Keratinocyte (primary cell): Measurements from ENCODE around the gene GALNT2. TPM values are rescaled to one million over a fixed set of nuclear protein-coding genes. Genes with fewer than 3 reads are reported as not detected.

Source experiments
- DNase-seq: peaks from one replicate; pipeline ENCODE4 v3.0.0-alpha.2; 2011; ENCODE audit warnings: low read depth, missing footprints, low spot score
- FAIRE-seq: peaks from 2 replicates; lab custom pipeline; 2011; peaks lifted over from hg19 to GRCh38; lab: Jason Lieb, UNC
- H2AFZ ChIP-seq: 2 replicates; pipeline ENCODE4 v1.6.0; 2012; ENCODE audit warnings: low read length, control low read depth, inconsistent platforms; ENCODE audit not compliant: control insufficient read depth
- H3K27ac ChIP-seq: 2 replicates; pipeline ENCODE4 v1.5.1; 2011; ENCODE audit warnings: low read length; ENCODE audit not compliant: control insufficient read depth, insufficient read depth
- H3K27me3 ChIP-seq: 3 replicates; pipeline ENCODE4 v1.6.0; 2011; ENCODE audit warnings: low read length; ENCODE audit not compliant: control insufficient read depth, insufficient read depth; ENCODE audit errors: extremely low read depth
- H3K36me3 ChIP-seq, 2 experiments: 2 replicates in 1 of 2; 3 replicates in 1 of 2; pipeline ENCODE4 v1.5.1; 2011; ENCODE audit warnings: low read length in 2 of 2, mild to moderate bottlenecking in 1 of 2; ENCODE audit not compliant: control insufficient read depth in 2 of 2, insufficient read depth in 2 of 2; ENCODE audit errors: extremely low read depth in 1 of 2
- H3K4me1 ChIP-seq: 3 replicates; pipeline ENCODE4 v1.5.1; 2011; ENCODE audit warnings: low read length; ENCODE audit not compliant: control insufficient read depth, insufficient read depth; ENCODE audit errors: extremely low read depth
- H3K4me2 ChIP-seq: 3 replicates; pipeline ENCODE4 v1.6.0; 2011; ENCODE audit warnings: low read depth, low read length; ENCODE audit not compliant: control insufficient read depth, insufficient read depth; ENCODE audit errors: extremely low read depth
- H3K4me3 ChIP-seq, 3 experiments: fragments of 200-600 bp in 1 of 3; sonication (generic) in 1 of 3; 2 replicates in 2 of 3; 3 replicates in 1 of 3; pipeline ENCODE4 v1.5.1; 2011 to 2016; ENCODE audit warnings: low read length in 3 of 3, mild to moderate bottlenecking in 3 of 3, control low read depth in 2 of 3, inconsistent platforms in 1 of 3, low read depth in 1 of 3, mixed read lengths in 1 of 3, mixed run types in 1 of 3, moderate library complexity in 1 of 3; ENCODE audit not compliant: control insufficient read depth in 2 of 3, insufficient read depth in 2 of 3; ENCODE audit errors: extremely low read depth in 1 of 3
- H3K79me2 ChIP-seq: 2 replicates; pipeline ENCODE4 v1.6.0; 2012; ENCODE audit warnings: low read length; ENCODE audit not compliant: control insufficient read depth, insufficient read depth
- H3K9ac ChIP-seq: 3 replicates; pipeline ENCODE4 v1.6.0; 2011; ENCODE audit warnings: low read length; ENCODE audit not compliant: control insufficient read depth, insufficient read depth; ENCODE audit errors: extremely low read depth
- H3K9me1 ChIP-seq: 3 replicates; pipeline ENCODE4 v1.6.0; 2011; ENCODE audit warnings: low read length; ENCODE audit not compliant: control insufficient read depth, insufficient read depth; ENCODE audit errors: extremely low read depth
- H3K9me3 ChIP-seq: 2 replicates; pipeline ENCODE4 v1.5.1; 2012; ENCODE audit warnings: low read depth, low read length; ENCODE audit not compliant: control insufficient read depth
- H4K20me1 ChIP-seq: 3 replicates; pipeline ENCODE4 v1.6.0; 2011; ENCODE audit warnings: low read length; ENCODE audit not compliant: control insufficient read depth, insufficient read depth; ENCODE audit errors: extremely low read depth
- CTCF ChIP-seq, 3 experiments: IDR thresholded peaks in 1 of 3; conservative IDR thresholded peaks in 1 of 3; optimal IDR thresholded peaks in 1 of 3; 2 replicates in 2 of 3; 3 replicates in 1 of 3; pipeline versions ENCODE3 to v1.5.1; 2011; ENCODE audit warnings: low read length in 3 of 3, mild to moderate bottlenecking in 3 of 3, moderate library complexity in 2 of 3, control low read depth in 1 of 3, inconsistent platforms in 1 of 3; ENCODE audit not compliant: insufficient read depth in 2 of 3; ENCODE audit errors: extremely low read depth in 1 of 3
- EZH2 ChIP-seq: IDR thresholded peaks from one replicate; pipeline ENCODE4 v1.6.1; 2012; ENCODE audit warnings: inconsistent platforms, mild to moderate bottlenecking, low read length, moderate library complexity
- dilution Hi-C: fragments of 300-500 bp; cut with MboI; formaldehyde crosslinking; loops from one replicate; pipeline ENCODE4 v1.7.0; 2020; ENCODE audit warnings: low sequenced_read_pairs; ENCODE audit not compliant: extremely low pct_ligation_motif_present
- polyA plus RNA-seq, 5 experiments: library from polyadenylated mRNA; depleted of rRNA in 3 of 5; stranded (reverse) in 3 of 5; stranded (forward) in 1 of 5; unstranded in 1 of 5; fragments of >200 nt; gene quantifications; 1 replicate in 1 of 5; 2 replicates in 3 of 5; 3 replicates in 1 of 5; pipeline versions ENCODE4 v1.2.1 to v1.2.3, GENCODE V29; 2011 to 2012; ENCODE audit warnings: missing spikeins in 2 of 5, low read depth in 1 of 5, low replicate concordance in 1 of 5

Gene GALNT2
- polyA plus RNA-seq, 1 donor (not counting 4 experiments of a cell fraction or from before 2014, with no cell fraction given) = 61.7 TPM

- Histone ChIP-seq H3K27ac (no peak overlapping the region), H3K4me1 (no peaks in the 10 kb centered on the region), H3K4me2 (no peak overlapping the region), H3K9me3 (no peaks in the 10 kb centered on the region), H4K20me1 (peaks cover 6% of the 10 kb centered on the region), H3K36me3 (peaks cover 0 to 4% of the 10 kb centered on the region in 2 experiments), H3K9ac (no peak overlapping the region), H3K79me2 (peaks cover 30% of the 10 kb centered on the region), H2AFZ (no peak overlapping the region), H3K27me3 (no peaks in the 10 kb centered on the region), H3K9me1 (peaks cover 2% of the 10 kb centered on the region), H3K4me3 (no peak overlapping the region)
- no peak for DNase-seq
- no peak for FAIRE-seq
- no peak for TF ChIP-seq CTCF (optimal IDR thresholded peaks at IDR 0.05 in 1 of 3, IDR thresholded peaks at IDR 0.05 in 1 of 3, conservative IDR thresholded peaks at IDR 0.05 in 1 of 3; ENCODE audit: extremely low read depth in 1 of 3, insufficient read depth in 2 of 3, low read length in 3 of 3)
- no peak for TF ChIP-seq EZH2
- dilution Hi-C loops = no loop called here
Measured at GRCh38 chr1:230206976-230207375, 139.9 kb downstream of the GALNT2 start.

GRCh38 chr1:230207598-230207997 lies 140.6 kb downstream of the GALNT2 start:
- H3K27me3 ChIP-seq = no peaks in the 10 kb centered on the region
- H3K36me3 ChIP-seq = peaks cover 0 to 4% of the 10 kb centered on the region in 2 experiments
- no peak overlapping the region for H3K4me3 ChIP-seq
- no peak overlapping the region for H2AFZ ChIP-seq
- no peaks in the 10 kb centered on the region for H3K9me3 ChIP-seq
- H3K9ac ChIP-seq = no peak overlapping the region
- DNase-seq = no peak
- no peaks in the 10 kb centered on the region for H3K4me1 ChIP-seq
- H4K20me1 ChIP-seq = peaks cover 6% of the 10 kb centered on the region
- no peak for FAIRE-seq
- H3K79me2 ChIP-seq = peaks cover 33% of the 10 kb centered on the region
- H3K4me2 ChIP-seq = no peak overlapping the region
- dilution Hi-C loops = no loop called here
- no peak overlapping the region for H3K27ac ChIP-seq
- peaks cover 2% of the 10 kb centered on the region for H3K9me1 ChIP-seq
- TF ChIP-seq CTCF (optimal IDR thresholded peaks at IDR 0.05 in 1 of 3, IDR thresholded peaks at IDR 0.05 in 1 of 3, conservative IDR thresholded peaks at IDR 0.05 in 1 of 3; ENCODE audit: extremely low read depth in 1 of 3, insufficient read depth in 2 of 3, low read length in 3 of 3) (no peak), EZH2 (no peak)
